ENCODE results near the gene MECP2. TPM values are rescaled to one million over a fixed set of nuclear protein-coding genes. Genes with fewer than 3 reads are reported as not detected.

MECP2 gene
- total RNA-seq, 4 donors from 2014 or later, result 36.8 to 71.2 (median 47.1) TPM

DNA sequence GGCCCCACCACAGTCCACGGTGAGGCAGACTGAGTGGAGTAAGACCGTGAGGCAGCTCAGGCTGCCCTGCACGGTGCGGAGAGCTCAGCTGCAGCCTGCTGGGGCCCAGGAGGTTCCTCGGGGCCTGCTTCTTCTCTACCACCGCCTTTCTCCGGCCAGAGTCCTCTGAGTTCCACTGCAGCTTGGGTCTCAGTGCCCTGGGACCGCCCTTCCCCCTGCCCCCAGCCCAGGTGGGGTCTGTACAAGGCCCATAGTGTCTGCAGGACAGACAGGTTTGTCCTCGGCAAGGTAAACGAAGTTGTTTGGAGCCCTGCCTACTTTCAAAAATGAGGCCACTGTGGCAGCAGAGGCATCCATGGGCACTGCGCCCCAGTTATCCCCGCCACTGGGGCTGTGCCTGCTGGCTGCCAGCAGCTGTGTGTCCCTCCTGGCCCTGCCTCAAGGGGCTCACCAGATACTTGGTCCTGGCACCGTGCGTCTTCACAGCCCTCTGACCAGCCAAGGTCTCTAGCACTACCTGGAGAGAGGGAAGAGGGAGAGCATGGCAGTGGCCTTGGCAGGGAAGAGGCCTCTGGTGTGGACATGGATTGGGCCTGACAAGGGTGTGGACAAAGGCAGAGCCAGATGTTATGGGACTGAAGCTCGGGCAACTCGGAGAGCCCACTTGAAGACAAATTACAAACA is 81.8 kb downstream of the MECP2 start:
- TF ChIP-seq, protein P1, sequence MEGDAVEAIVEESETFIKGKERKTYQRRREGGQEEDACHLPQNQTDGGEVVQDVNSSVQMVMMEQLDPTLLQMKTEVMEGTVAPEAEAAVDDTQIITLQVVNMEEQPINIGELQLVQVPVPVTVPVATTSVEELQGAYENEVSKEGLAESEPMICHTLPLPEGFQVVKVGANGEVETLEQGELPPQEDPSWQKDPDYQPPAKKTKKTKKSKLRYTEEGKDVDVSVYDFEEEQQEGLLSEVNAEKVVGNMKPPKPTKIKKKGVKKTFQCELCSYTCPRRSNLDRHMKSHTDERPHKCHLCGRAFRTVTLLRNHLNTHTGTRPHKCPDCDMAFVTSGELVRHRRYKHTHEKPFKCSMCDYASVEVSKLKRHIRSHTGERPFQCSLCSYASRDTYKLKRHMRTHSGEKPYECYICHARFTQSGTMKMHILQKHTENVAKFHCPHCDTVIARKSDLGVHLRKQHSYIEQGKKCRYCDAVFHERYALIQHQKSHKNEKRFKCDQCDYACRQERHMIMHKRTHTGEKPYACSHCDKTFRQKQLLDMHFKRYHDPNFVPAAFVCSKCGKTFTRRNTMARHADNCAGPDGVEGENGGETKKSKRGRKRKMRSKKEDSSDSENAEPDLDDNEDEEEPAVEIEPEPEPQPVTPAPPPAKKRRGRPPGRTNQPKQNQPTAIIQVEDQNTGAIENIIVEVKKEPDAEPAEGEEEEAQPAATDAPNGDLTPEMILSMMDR (IDR thresholded peaks at IDR 0.05; ENCODE audit: low read depth), result no peak

DNA sequence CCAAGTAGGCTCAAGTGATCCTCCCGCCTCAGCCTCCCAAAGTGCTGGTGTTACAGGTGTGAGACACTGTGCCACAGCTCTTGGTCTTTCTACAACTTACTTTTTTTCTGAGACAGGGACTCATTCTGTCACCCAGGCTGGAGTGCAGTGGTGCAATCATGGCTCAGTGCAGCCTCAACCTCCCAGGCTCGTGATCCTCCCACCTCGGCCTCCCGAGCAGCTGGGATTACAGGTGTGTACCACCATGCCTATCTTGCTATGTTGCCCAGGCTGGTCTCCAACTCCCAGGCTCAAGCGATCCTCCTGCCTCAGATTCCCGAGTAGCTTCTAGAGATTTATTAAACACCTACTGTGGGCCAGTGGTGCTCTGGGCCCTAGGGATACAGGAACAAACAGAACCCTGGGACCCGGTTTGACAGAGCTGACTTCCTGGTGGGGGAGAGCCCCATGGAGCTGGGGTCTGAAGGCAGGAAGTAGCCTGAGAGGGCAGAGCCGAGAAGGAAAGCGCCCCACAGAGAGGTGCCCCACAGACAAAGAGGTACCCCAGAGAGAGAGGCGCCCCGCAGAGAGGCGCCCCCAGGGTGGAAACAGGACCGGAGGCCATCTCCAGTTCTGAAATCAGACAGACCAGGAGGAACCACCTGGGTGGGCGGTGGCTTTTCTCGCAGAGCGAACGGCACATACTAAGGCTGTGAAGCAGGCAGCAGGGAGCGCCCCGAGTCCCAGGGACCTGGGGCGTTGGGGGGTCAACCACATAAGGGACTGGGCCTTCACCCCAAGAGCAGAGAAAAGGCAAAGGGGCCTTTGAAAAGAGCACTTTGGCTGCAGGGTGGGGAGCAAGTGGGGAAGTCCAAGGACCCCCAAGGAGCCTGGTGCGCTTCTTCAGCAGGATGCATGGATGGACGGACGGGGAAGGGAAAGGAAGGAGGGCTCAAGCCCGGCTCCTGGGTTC is 82.8 kb downstream of the MECP2 start:
- TF ChIP-seq, protein P1 (IDR thresholded peaks at IDR 0.05; ENCODE audit: low read depth), result no peak

DNA sequence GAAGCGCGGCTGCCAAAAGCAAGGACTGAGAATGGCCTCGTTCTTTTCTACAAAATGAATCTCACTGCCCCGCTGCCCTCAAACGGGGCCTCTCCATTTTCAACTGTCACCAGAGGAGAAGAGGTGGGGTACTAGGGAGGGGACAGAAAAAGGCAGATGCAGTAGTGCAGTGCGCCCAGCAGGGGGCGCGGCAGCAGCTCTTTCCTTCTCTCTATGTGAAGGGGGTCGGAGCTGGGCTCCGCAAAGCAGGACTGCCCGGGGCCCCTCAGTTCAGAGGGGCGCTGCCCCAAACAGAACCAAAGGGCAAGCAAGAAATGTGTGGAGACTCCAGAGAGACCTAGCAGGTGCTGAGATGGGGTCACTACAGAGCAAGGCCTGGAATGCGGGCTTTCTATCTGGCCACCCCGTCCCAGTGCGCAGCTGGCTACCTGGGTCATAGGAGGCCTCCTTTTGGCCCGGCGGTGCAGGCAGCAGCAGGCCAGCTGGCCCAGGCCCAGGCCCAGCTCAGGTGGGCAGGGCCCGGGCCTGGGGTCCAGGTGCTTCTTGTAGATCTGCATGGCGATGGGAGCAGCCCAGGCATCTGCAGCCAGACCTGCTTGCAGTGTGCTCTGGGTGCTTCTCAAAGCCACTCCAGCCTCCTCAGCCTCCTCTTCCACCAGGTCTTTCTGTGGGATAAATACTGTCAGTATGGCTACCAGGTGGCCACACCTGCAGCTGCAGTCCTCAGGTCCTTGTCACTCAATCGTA is 83.7 kb downstream of the MECP2 start:
- TF ChIP-seq, protein P1 (IDR thresholded peaks at IDR 0.05; ENCODE audit: low read depth), result no peak

DNA sequence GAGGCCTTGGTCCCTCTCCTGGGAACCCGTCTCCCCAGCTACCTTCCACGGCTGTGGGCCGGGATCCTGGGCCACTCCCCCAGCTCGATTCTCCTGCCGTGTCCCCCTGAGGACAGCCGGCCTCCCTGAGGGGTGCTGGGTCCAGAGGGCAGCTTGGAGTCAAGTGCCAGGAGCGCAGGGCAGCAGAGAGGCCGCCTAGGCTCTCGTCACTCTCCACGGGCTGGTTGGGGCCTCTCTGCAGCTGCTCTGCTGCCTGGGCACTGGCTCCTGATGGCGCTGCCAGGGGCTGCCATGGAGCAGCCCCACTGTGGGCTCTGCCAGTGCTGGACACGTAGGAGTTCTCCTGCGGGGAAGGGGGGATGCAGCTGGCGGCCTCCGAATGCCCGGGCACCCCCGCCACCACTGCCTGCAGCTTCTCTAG is 84.5 kb downstream of the MECP2 start:
- TF ChIP-seq, protein P1 (IDR thresholded peaks at IDR 0.05; ENCODE audit: low read depth), result no peak

DNA sequence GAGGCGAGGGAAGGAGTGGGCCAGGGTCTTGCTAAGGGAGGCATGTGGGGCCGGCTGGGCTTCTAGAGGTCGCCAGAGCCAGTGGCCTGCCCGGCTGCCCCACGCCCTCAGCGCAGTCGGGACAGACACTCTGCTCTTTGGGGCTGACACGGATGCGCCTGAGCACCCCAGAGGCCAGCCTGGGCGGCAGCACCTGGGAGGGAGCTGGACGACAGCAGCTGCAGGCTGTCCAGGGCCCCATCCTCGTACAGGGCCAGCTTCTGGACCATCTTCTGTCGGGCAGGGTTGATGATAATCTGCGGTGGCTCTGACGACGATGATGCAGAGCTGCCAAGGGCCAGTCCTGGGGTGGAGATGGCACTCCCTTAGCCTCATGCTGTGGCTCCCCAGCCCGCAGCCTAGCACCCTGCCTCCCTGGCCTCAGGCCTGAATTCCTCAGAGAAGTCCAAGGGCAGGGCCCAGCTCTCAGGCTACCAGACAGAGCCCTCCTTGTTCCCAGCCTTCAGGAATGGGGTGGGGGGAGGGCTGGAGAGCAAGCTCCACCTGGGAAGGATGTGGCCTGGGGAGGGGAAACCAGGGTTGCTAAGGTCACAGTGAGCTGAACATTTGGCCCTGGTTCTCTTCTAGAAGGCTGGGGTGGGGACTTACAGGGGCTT is 85.1 kb downstream of the MECP2 start:
- TF ChIP-seq, protein P1 (IDR thresholded peaks at IDR 0.05; ENCODE audit: low read depth), result no peak

DNA sequence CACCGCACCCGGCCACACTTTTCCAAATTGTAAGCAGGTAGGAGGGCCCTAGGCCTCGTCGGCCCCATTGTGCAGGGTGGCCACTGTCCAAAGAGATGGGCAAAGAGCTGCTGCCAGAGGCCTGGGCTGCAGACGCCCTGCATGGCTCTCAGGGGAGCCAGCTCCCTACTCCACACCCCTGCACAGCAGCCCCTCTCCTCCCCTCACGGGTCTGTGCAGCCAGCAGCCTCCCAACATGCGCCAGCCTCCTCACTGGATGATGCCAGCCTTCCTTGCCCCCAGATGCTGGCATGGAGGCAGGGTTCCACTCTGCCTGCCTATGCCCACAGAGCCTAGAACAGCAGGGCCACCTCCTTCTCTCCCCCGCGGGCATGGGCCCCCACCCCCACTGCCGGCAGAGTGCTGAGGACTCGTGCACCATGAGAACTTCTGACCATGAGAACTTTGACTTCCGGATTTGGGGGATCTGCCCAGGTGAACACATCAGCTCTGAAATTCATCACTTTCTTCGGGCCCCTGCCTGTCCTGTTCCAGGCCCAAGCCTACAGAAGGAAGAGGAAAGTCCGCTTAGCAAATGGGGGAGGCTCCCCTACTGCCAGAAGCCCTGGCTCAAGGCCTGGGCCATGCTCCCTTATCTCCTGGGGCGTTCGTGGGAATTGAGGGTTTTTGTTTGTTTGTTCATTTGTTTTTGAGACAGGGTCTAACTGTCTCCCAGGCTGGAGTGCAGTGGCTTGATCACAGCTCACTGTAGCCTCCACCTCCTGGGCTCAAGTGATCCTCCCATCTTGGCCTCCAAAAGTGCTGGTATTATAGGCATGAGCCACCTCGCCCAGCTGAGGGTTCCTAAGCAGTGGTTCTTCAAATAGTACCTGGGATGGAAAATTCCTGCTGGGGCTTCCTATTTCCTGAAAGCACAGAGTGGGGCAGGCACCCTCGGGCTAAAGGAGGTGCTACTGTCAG is 85.9 kb downstream of the MECP2 start:
- TF ChIP-seq, protein P1 (IDR thresholded peaks at IDR 0.05; ENCODE audit: low read depth), result no peak
